HepG2 (cell line): ENCODE data around the gene IMMT. TPM values are rescaled to one million over a fixed set of nuclear protein-coding genes. Genes with fewer than 3 reads are reported as not detected.

Experiments used
- ATF2 ChIP-seq: sonication (generic); formaldehyde crosslinking; IDR thresholded peaks from 2 replicates; pipeline ENCODE4 v1.4.0; 2020; ENCODE audit warnings: missing genetic modification reagents
- CBX1 ChIP-seq: IDR thresholded peaks from one replicate; pipeline ENCODE4 v1.6.1; 2016; ENCODE audit warnings: antibody characterized with exemption, low read depth
- GMEB2 ChIP-seq: IDR thresholded peaks from 2 replicates; pipeline ENCODE4 v1.6.1; 2016; ENCODE audit warnings: missing biosample characterization, missing genetic modification reagents, low read depth
- MEF2D ChIP-seq: sonication (generic); formaldehyde crosslinking; IDR thresholded peaks from 2 replicates; pipeline ENCODE4 v1.5.1; 2020; ENCODE audit warnings: mild to moderate bottlenecking, missing genetic modification reagents
- MTA1 ChIP-seq: sonication (generic); formaldehyde crosslinking; IDR thresholded peaks from 2 replicates; pipeline ENCODE4 v1.4.0; 2020; ENCODE audit warnings: missing genetic modification reagents, mild to moderate bottlenecking, borderline replicate concordance
- PAF1 ChIP-seq: IDR thresholded peaks from 2 replicates; pipeline ENCODE4 v1.6.1; 2016; ENCODE audit warnings: missing genetic modification reagents, missing compliant biosample characterization
- PRMT3 ChIP-seq: sonication (generic); formaldehyde crosslinking; IDR thresholded peaks from 2 replicates; pipeline ENCODE4 v1.8.1; 2022; ENCODE audit warnings: low read depth, mild to moderate bottlenecking, moderate library complexity, missing genetic modification reagents, borderline replicate concordance
- SPEN ChIP-seq: sonication (generic); formaldehyde crosslinking; IDR thresholded peaks from 2 replicates; pipeline ENCODE4 v1.5.1; 2020; ENCODE audit warnings: low read depth, mild to moderate bottlenecking, missing genetic modification reagents
- ZHX2 ChIP-seq, 2 experiments: sonication (generic) in 1 of 2; formaldehyde crosslinking in 1 of 2; IDR thresholded peaks; 2 replicates each; pipeline versions ENCODE4 v1.6.1 to v1.9.0; 2014 to 2022; ENCODE audit warnings: antibody characterized with exemption in 1 of 2, borderline replicate concordance in 1 of 2, inconsistent platforms in 1 of 2, low read depth in 1 of 2, missing genetic modification reagents in 1 of 2
- ZNF30 ChIP-seq: sonication (generic); formaldehyde crosslinking; IDR thresholded peaks from 2 replicates; pipeline ENCODE4 v1.5.0; 2020; ENCODE audit warnings: mild to moderate bottlenecking, missing genetic modification reagents
- ZNF430 ChIP-seq: sonication (generic); formaldehyde crosslinking; IDR thresholded peaks from 2 replicates; pipeline ENCODE4 v1.9.0; 2021; ENCODE audit warnings: mild to moderate bottlenecking, missing genetic modification reagents
- ZNF546 ChIP-seq: sonication (generic); formaldehyde crosslinking; conservative IDR thresholded peaks from 2 replicates; pipeline ENCODE4 v1.8.1; 2023; ENCODE audit warnings: mild to moderate bottlenecking, missing genetic modification reagents
- ZSCAN22 ChIP-seq: sonication (generic); formaldehyde crosslinking; IDR thresholded peaks from 2 replicates; pipeline ENCODE4 v1.4.0; 2020; ENCODE audit warnings: mild to moderate bottlenecking, missing genetic modification reagents
- polyA plus RNA-seq, 8 experiments: library from polyadenylated mRNA; depleted of rRNA in 3 of 8; stranded (reverse) in 7 of 8; unstranded in 1 of 8; fragments of >200 nt; fragmentation: Illumina TruSeq in 4 of 8; extraction: Trizol in 4 of 8; gene quantifications; 2 replicates each; pipeline versions ENCODE4 v1.2.1 to v1.2.3, GENCODE V29; 2011 to 2016; ENCODE audit warnings: low read depth in 4 of 8, missing spikeins in 1 of 8, mixed read lengths in 1 of 8; ENCODE audit not compliant: insufficient read depth in 1 of 8
- total RNA-seq, 5 experiments: library from RNA; depleted of rRNA; stranded (reverse); fragments of >200 nt; fragmentation: Illumina TruSeq; extraction: Trizol; gene quantifications; 2 replicates each; pipeline ENCODE4 v1.2.3, GENCODE V29; 2016; ENCODE audit warnings: low read depth in 1 of 5
- TF ChIP-seq, protein P1 (sequence below): sonication (generic); formaldehyde crosslinking; IDR thresholded peaks from 2 replicates; pipeline ENCODE4 v1.5.1; 2020; ENCODE audit warnings: mild to moderate bottlenecking, missing genetic modification reagents, borderline replicate concordance

Gene IMMT
- total and polyA plus RNA-seq, 2 of the 13 experiments (the other 11 are each of a cell fraction or from before 2014, with no cell fraction given) = 63.5 to 119 TPM

DNA sequence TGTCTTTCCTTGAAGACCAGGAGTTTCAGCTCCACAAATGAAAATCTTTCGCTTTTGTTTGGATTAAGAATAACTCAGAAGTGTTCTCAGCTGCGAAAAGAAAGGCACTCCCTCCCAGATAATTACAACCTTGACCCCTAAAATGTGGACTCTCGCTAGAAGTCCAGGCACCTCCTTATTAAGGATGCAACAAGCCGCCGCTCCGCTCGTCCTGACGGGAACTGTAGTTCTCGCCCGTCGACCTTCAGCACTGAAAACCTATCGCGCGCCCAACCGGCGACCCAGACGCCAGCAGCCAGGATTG, 559 bp downstream of the IMMT start (continued):
- 0 out of 2 replicates have a peak, but pooled peaks have one; percentile 45 for TF ChIP-seq ZHX2 (IDR thresholded peaks at IDR 0.05; ENCODE audit: low read depth)
- TF ChIP-seq ZHX2 (CRISPR knock-in tag; IDR thresholded peaks at IDR 0.05; ENCODE audit: borderline replicate concordance) = no peak
- no peak for TF ChIP-seq ZNF546 (CRISPR knock-in tag)
- TF ChIP-seq MTA1 (CRISPR knock-in tag) = no peak
- TF ChIP-seq CBX1 = no peak
- TF ChIP-seq MEF2D = no peak
- TF ChIP-seq PAF1 (CRISPR knock-in tag) = no peak
- TF ChIP-seq, protein P1, sequence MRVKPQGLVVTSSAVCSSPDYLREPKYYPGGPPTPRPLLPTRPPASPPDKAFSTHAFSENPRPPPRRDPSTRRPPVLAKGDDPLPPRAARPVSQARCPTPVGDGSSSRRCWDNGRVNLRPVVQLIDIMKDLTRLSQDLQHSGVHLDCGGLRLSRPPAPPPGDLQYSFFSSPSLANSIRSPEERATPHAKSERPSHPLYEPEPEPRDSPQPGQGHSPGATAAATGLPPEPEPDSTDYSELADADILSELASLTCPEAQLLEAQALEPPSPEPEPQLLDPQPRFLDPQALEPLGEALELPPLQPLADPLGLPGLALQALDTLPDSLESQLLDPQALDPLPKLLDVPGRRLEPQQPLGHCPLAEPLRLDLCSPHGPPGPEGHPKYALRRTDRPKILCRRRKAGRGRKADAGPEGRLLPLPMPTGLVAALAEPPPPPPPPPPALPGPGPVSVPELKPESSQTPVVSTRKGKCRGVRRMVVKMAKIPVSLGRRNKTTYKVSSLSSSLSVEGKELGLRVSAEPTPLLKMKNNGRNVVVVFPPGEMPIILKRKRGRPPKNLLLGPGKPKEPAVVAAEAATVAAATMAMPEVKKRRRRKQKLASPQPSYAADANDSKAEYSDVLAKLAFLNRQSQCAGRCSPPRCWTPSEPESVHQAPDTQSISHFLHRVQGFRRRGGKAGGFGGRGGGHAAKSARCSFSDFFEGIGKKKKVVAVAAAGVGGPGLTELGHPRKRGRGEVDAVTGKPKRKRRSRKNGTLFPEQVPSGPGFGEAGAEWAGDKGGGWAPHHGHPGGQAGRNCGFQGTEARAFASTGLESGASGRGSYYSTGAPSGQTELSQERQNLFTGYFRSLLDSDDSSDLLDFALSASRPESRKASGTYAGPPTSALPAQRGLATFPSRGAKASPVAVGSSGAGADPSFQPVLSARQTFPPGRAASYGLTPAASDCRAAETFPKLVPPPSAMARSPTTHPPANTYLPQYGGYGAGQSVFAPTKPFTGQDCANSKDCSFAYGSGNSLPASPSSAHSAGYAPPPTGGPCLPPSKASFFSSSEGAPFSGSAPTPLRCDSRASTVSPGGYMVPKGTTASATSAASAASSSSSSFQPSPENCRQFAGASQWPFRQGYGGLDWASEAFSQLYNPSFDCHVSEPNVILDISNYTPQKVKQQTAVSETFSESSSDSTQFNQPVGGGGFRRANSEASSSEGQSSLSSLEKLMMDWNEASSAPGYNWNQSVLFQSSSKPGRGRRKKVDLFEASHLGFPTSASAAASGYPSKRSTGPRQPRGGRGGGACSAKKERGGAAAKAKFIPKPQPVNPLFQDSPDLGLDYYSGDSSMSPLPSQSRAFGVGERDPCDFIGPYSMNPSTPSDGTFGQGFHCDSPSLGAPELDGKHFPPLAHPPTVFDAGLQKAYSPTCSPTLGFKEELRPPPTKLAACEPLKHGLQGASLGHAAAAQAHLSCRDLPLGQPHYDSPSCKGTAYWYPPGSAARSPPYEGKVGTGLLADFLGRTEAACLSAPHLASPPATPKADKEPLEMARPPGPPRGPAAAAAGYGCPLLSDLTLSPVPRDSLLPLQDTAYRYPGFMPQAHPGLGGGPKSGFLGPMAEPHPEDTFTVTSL (CRISPR knock-in tag) = no peak
- no peak for TF ChIP-seq PRMT3
- no peak for TF ChIP-seq ZNF30 (CRISPR knock-in tag)
- no peak for TF ChIP-seq GMEB2
- no peak for TF ChIP-seq ZNF430
- TF ChIP-seq SPEN (CRISPR knock-in tag) = no peak
- TF ChIP-seq ZSCAN22 (CRISPR knock-in tag) = no peak
- TF ChIP-seq ATF2 (CRISPR knock-in tag) = no peak
